IMR-90 (cell line): Measurements from ENCODE around the gene ARHGEF12. TPM values are rescaled to one million over a fixed set of nuclear protein-coding genes. Genes with fewer than 3 reads are reported as not detected.
A peak's percentile ranks its signal among the peaks of the same experiment; 100 is the strongest.

Experiments used
- ATAC-seq: fragments of 200-7000 bp; cut with Tn5 transposase; 2 replicates; pipeline ENCODE4 v1.9.1; 2020; ENCODE audit warnings: low read depth, mild to moderate bottlenecking, moderate library complexity
- BruUV-seq: library from RNA; stranded (reverse); fragments of 400-500 nt; replicated peaks from 2 replicates; lab custom pipeline; 2021; lab: Mats Ljungman, UMichigan
- CTCF ChIA-PET: fragments of 300-600 bp; formaldehyde crosslinking; extraction: SDS; loops from one replicate; lab custom pipeline; 2021; ENCODE audit warnings: antibody characterized with exemption; lab: Yijun Ruan, JAX
- POLR2A ChIA-PET: fragments of 300-600 bp; sonication (Branson Sonifier 250); formaldehyde crosslinking; loops from one replicate; lab custom pipeline; 2022; ENCODE audit warnings: antibody characterized with exemption; ENCODE audit not compliant: unreplicated experiment; lab: Charles Lee
- DNase-seq: peaks from one replicate; pipeline ENCODE4 v3.0.0; 2013
- H2AFZ ChIP-seq: replicated peaks from 2 replicates; pipeline ENCODE3; 2013; ENCODE audit warnings: low read length, mild to moderate bottlenecking; ENCODE audit not compliant: poor library complexity
- H2AK5ac ChIP-seq: 2 replicates; pipeline ENCODE4 v1.6.1; 2013; ENCODE audit warnings: low read depth, low read length, inconsistent platforms
- H2AK9ac ChIP-seq: replicated peaks from 2 replicates; pipeline ENCODE3; 2013; ENCODE audit warnings: mild to moderate bottlenecking, low read depth, low read length, moderate library complexity; ENCODE audit not compliant: poor library complexity
- H2BK120ac ChIP-seq: 2 replicates; pipeline ENCODE4 v1.6.1; 2013; ENCODE audit warnings: low read depth, low read length, inconsistent platforms
- H2BK15ac ChIP-seq: 3 replicates; pipeline ENCODE4 v1.6.1; 2013; ENCODE audit warnings: low read depth, low read length, inconsistent platforms
- H2BK20ac ChIP-seq: 2 replicates; pipeline ENCODE4 v1.6.1; 2013; ENCODE audit warnings: low read depth, mild to moderate bottlenecking, inconsistent platforms, low read length, moderate library complexity
- H2BK5ac ChIP-seq: 2 replicates; pipeline ENCODE4 v1.6.1; 2013; ENCODE audit warnings: mild to moderate bottlenecking, low read depth, low read length, inconsistent platforms; ENCODE audit not compliant: poor library complexity, severe bottlenecking
- H3K14ac ChIP-seq: replicated peaks from 2 replicates; pipeline ENCODE4 v1.6.1; 2013; ENCODE audit warnings: low read depth, low read length, inconsistent platforms
- H3K18ac ChIP-seq: 2 replicates; pipeline ENCODE4 v1.6.1; 2013; ENCODE audit warnings: low read depth, low read length, control low read depth
- H3K23ac ChIP-seq: 2 replicates; pipeline ENCODE4 v1.6.1; 2013; ENCODE audit warnings: low read depth, low read length, inconsistent platforms
- H3K27ac ChIP-seq: 2 replicates; pipeline ENCODE4 v1.5.1; 2013; ENCODE audit warnings: mild to moderate bottlenecking, control low read depth, low read length; ENCODE audit not compliant: insufficient read depth
- H3K27me3 ChIP-seq: 2 replicates; pipeline ENCODE4 v1.6.1; 2013; ENCODE audit warnings: low read length; ENCODE audit not compliant: control insufficient read depth, insufficient read depth
- H3K36me3 ChIP-seq: 2 replicates; pipeline ENCODE4 v1.6.1; 2013; ENCODE audit warnings: low read length, mixed read lengths; ENCODE audit not compliant: control insufficient read depth, insufficient read depth
- H3K4ac ChIP-seq: 2 replicates; pipeline ENCODE4 v1.6.1; 2013; ENCODE audit warnings: low read depth, low read length, inconsistent platforms
- H3K4me1 ChIP-seq: 2 replicates; pipeline ENCODE4 v1.6.1; 2013; ENCODE audit warnings: low read length, mixed read lengths; ENCODE audit not compliant: control insufficient read depth, insufficient read depth
- H3K4me2 ChIP-seq: 2 replicates; pipeline ENCODE4 v1.6.1; 2013; ENCODE audit warnings: low read depth, mild to moderate bottlenecking, control low read depth, low read length, moderate library complexity
- H3K4me3 ChIP-seq: 2 replicates; pipeline ENCODE4 v1.5.1; 2013; ENCODE audit warnings: low read depth, mild to moderate bottlenecking, control low read depth, low read length, moderate library complexity; ENCODE audit not compliant: insufficient read depth
- H3K56ac ChIP-seq: 2 replicates; pipeline ENCODE4 v1.6.1; 2013; ENCODE audit warnings: low read length, inconsistent platforms; ENCODE audit not compliant: insufficient read depth; ENCODE audit errors: extremely low read depth
- H3K79me1 ChIP-seq, 2 experiments: 2 replicates each; pipeline ENCODE4 v1.6.1; 2013; ENCODE audit warnings: low read length in 2 of 2, inconsistent platforms in 1 of 2, low read depth in 1 of 2
- H3K9ac ChIP-seq: 2 replicates; pipeline ENCODE4 v1.6.1; 2013; ENCODE audit warnings: low read depth, low read length, control low read depth
- H3K9me1 ChIP-seq: 2 replicates; pipeline ENCODE4 v1.6.1; 2013; ENCODE audit warnings: low read length, inconsistent platforms; ENCODE audit not compliant: insufficient read depth
- H3K9me3 ChIP-seq: 2 replicates; pipeline ENCODE4 v1.6.1; 2013; ENCODE audit warnings: low read length; ENCODE audit not compliant: control insufficient read depth, insufficient read depth
- H4K20me1 ChIP-seq: 2 replicates; pipeline ENCODE4 v1.6.1; 2013; ENCODE audit warnings: low read length, inconsistent platforms; ENCODE audit not compliant: insufficient read depth
- H4K5ac ChIP-seq: 2 replicates; pipeline ENCODE4 v1.6.1; 2013; ENCODE audit warnings: mild to moderate bottlenecking, low read depth, low read length, control low read depth
- H4K8ac ChIP-seq, 2 experiments: 2 replicates each; pipeline ENCODE4 v1.6.1; 2013; ENCODE audit warnings: low read depth in 2 of 2, low read length in 2 of 2, control low read depth in 1 of 2, inconsistent platforms in 1 of 2
- H4K91ac ChIP-seq: 2 replicates; pipeline ENCODE4 v1.6.1; 2013; ENCODE audit warnings: low read depth, low read length, inconsistent platforms; ENCODE audit not compliant: insufficient read depth
- CEBPB ChIP-seq: IDR thresholded peaks from 2 replicates; pipeline ENCODE4 v1.6.1; 2012; ENCODE audit warnings: low read depth, low read length, improper control_type of control experiment
- FOS ChIP-seq: fragments of 150-350 bp; IDR thresholded peaks from 2 replicates; pipeline ENCODE4 v1.6.1; 2016; ENCODE audit warnings: low read depth, low read length
- MAFK ChIP-seq: IDR thresholded peaks from 2 replicates; pipeline ENCODE4 v1.6.1; 2012; ENCODE audit warnings: low read depth, low read length, improper control_type of control experiment
- MAZ ChIP-seq: IDR thresholded peaks from 2 replicates; pipeline ENCODE4 v1.6.1; 2012; ENCODE audit warnings: low read depth, mild to moderate bottlenecking, low read length, improper control_type of control experiment, moderate library complexity, borderline replicate concordance
- POLR2A ChIP-seq: IDR thresholded peaks from 2 replicates; pipeline ENCODE4 v1.6.1; 2012; ENCODE audit warnings: mild to moderate bottlenecking, low read depth, low read length
- RFX5 ChIP-seq: IDR thresholded peaks from 2 replicates; pipeline ENCODE4 v1.8.0; 2012; ENCODE audit warnings: low read depth, mild to moderate bottlenecking, low read length, moderate library complexity
- WGBS, 2 experiments: methylation state at CpG; one replicate each; pipeline versions ENCODE4 v1.1.5 to v1.1.7; 2013; ENCODE audit warnings: missing lambda C conversion rate in 2 of 2; ENCODE audit not compliant: insufficient read length in 1 of 2; ENCODE audit errors: extremely low coverage in 2 of 2; 5-methylcytosine and 5-hydroxymethylcytosine counted together
- dilution Hi-C: fragments of 300-500 bp; cut with HindIII; formaldehyde crosslinking; loops from one replicate; pipeline ENCODE4 v1.14.3; 2018; ENCODE audit warnings: low sequenced_read_pairs; ENCODE audit not compliant: unreplicated experiment
- in situ Hi-C: fragments of 300-500 bp; cut with MboI; formaldehyde crosslinking; loops from 3 replicates; pipeline ENCODE4 v1.14.3; 2019; ENCODE audit warnings: low sequenced_read_pairs, inconsistent platforms, mixed read lengths
- intact Hi-C: fragments of 100-400 bp; cut with micrococcal nuclease; formaldehyde crosslinking; loops from 2 replicates; pipeline ENCODE4 v1.10.0; 2022
- polyA plus RNA-seq, 3 experiments: library from polyadenylated mRNA; depleted of rRNA; stranded (reverse); fragments of >200 nt; gene quantifications; 2 replicates each; pipeline ENCODE4 v1.2.3, GENCODE V29; 2012; ENCODE audit warnings: low replicate concordance in 1 of 3
- total RNA-seq: library from RNA; depleted of rRNA; stranded (reverse); fragments of >200 nt; gene quantifications from 2 replicates; pipeline ENCODE4 v1.2.3, GENCODE V29; 2012
- TF ChIP-seq, protein P1 (sequence below): fragments of 150-350 bp; IDR thresholded peaks from 2 replicates; pipeline ENCODE4 v1.6.1; 2017; ENCODE audit warnings: mild to moderate bottlenecking, antibody characterized with exemption, low read length, low read depth

The ARHGEF12 gene
- total and polyA plus RNA-seq, 2 of the 4 experiments (the other 2 are of a cell fraction), result 25.5 to 115 TPM

DNA sequence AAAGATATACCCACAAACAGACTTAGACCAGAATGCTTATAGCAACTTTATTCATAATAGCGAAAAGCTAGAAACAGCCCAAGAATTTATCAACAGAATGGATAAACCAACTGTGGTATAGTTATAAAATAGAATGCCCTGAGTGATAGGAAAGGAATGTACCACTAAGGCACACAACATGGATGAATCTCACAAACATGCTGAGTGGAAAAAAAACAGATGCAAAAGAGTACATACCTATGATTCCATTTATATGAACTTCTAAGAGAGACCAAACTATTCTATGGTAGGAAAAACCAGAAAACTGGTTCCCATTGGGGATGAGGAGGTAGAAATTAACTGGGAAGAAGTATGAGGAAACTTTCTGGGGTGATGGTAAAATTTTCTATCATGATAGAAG is 134.9 kb downstream of the ARHGEF12 start:
- no peaks in the 10 kb centered on the region for H3K27me3 ChIP-seq
- in situ Hi-C loops (no loop called here), dilution Hi-C loops (no loop called here), intact Hi-C loops (loop anchor here (1.0 to 5.0 kb wide), 2 partner anchors 39 to 133 kb away; no protein-coding TSS in a partner anchor)
- no peak overlapping the region for H2BK20ac ChIP-seq
- H3K4ac ChIP-seq, result no peak overlapping the region
- no peak overlapping the region for H3K18ac ChIP-seq
- TF ChIP-seq MAZ (no peak), POLR2A (no peak), RFX5 (no peak), FOS (no peak), CEBPB (no peak), MAFK (peak; percentile 62)
- TF ChIP-seq, protein P1, sequence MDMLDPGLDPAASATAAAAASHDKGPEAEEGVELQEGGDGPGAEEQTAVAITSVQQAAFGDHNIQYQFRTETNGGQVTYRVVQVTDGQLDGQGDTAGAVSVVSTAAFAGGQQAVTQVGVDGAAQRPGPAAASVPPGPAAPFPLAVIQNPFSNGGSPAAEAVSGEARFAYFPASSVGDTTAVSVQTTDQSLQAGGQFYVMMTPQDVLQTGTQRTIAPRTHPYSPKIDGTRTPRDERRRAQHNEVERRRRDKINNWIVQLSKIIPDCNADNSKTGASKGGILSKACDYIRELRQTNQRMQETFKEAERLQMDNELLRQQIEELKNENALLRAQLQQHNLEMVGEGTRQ, result no peak
- ChIA-PET POLR2A (no interaction called here), CTCF (no interaction called here)
- H3K9me3 ChIP-seq, result no peaks in the 10 kb centered on the region
- no peak overlapping the region for H3K9ac ChIP-seq
- H3K36me3 ChIP-seq, result peaks cover 37% of the 10 kb centered on the region
- H3K56ac ChIP-seq, result no peak overlapping the region
- peaks cover 7% of the 10 kb centered on the region; the same call in 1 of the 2 replicates for H3K4me1 ChIP-seq
- H2BK120ac ChIP-seq, result no peak overlapping the region
- H3K79me1 ChIP-seq, result peaks cover 9 to 12% of the 10 kb centered on the region in 2 experiments
- no peak overlapping the region for H3K23ac ChIP-seq
- H2AK9ac ChIP-seq, result no peak overlapping the region
- H4K91ac ChIP-seq, result no peak overlapping the region
- WGBS, 2 experiments, result no CpG with 5 or more reads among the region's 1 CpG
- H3K4me3 ChIP-seq, result no peak overlapping the region
- BruUV-seq, result no TSS peak
- H2AK5ac ChIP-seq, result no peak overlapping the region
- H3K27ac ChIP-seq, result peak overlapping the region; percentile 97; the same call in 1 of the 2 replicates
- no peak overlapping the region for H3K4me2 ChIP-seq
- peaks cover 3% of the 10 kb centered on the region; the same call in 1 of the 2 replicates for H3K9me1 ChIP-seq
- no peak overlapping the region for H4K5ac ChIP-seq
- no peak overlapping the region for H2BK15ac ChIP-seq
- H4K20me1 ChIP-seq, result no peaks in the 10 kb centered on the region
- peak; percentile 93 for ATAC-seq
- H2AFZ ChIP-seq, result no peak overlapping the region
- no peak overlapping the region; a peak in 1 of 4 replicates for H4K8ac ChIP-seq
- DNase-seq, result peak; percentile 89
- peak overlapping the region; percentile 96 for H2BK5ac ChIP-seq
- no peak overlapping the region for H3K14ac ChIP-seq
